ENCODE results near the gene FGFR3. TPM values are rescaled to one million over a fixed set of nuclear protein-coding genes. Genes with fewer than 3 reads are reported as not detected.

Gene FGFR3
- total RNA-seq, result 0.79 and 0.81 TPM in 2 replicates

DNA sequence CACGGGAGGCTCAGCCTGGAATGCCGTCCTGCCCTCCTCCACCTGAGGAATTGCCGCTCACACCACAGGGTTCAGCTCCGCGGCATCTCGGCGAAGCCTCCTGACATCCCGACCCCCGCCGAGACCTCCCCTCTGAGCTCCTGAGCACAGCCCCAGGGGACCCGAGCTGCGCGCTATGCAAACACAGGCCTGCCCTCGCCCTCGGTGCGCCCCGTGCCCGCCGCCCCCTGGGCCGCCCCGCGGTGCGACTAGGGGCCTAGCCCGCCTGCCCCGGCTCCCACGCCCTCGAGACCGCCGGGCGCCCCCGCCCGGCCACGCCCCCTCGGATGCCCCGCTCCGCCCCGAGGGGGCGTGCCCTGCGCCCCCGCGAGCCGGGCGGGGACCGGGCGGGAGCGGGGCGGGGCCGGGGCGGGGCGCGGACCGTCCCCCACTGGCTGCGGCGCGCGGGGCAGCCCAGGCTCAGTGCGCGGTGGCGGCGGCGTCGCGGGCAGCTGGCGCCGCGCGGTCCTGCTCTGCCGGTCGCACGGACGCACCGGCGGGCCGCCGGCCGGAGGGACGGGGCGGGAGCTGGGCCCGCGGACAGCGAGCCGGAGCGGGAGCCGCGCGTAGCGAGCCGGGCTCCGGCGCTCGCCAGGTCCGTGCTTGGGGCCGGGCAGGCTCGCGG is at the start of gene FGFR3:
Gene FGFR3, plus strand, starts transcription at position 462 of the 664 bp plus-strand sequence. CDS start 642 bp downstream, outside the sequence.
- no peak for DNase-seq (ENCODE audit: low read depth, low spot score)

DNA sequence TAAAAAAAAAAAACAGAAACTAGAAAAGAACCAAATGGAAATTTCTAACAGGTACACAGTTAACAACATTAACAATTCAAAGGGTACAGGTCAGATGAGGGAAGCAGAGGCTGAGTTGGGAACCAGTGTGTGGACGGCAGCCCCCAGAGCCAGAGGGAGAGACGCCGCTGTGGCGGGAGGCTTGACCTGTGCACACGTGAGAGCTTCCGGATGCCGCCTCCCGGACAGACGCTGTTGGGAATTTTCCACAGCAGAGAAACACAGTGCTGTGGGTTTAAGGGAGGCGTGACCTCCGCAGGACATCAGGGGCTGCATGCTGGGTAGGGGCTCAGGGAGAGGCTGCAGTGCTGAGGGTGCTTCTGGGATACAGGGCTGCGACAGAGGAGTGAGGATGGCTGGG is 49.5 kb upstream of the FGFR3 start:
- DNase-seq (ENCODE audit: low read depth, low spot score), result no peak

DNA sequence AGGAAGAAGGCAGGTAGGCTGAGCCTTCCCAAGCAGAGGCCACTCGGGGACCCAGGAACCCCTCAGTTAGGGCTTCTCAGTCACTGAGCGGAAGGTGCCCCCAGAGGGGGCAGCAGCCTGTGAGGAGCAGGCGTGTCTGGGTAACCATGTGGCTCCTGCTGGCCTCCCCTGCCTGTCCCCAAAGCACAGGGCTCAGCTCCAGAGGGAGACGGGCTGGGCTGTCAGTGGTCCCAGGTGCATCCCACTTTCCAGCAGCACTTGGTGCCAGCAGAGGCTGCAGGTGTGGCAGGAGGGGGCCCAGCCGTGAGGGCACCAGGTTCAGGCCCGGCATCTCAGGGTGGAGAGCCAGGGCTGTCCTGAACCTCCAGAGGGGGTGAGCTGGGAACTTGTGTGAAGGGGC is 49.1 kb upstream of the FGFR3 start:
- no peak for DNase-seq (ENCODE audit: low read depth, low spot score)

DNA sequence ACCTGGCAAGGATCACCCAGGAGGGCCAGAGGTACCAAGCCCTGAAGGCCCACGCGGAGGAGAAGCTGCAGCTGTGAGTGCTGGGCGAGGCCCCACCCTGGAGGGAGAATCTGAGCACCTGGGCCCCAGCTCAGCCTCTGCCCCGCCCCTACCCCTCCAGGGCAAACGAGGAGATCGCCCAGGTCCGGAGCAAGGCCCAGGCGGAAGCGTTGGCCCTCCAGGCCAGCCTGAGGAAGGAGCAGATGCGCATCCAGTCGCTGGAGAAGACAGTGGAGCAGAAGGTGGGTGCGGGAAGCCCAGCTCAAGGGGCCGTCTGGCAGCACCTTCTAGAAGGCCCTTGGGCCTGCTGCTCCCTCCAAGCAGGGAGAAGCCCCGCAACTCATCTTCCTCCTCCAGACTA is 48.5 kb upstream of the FGFR3 start:
- no peak for DNase-seq (ENCODE audit: low read depth, low spot score)

DNA sequence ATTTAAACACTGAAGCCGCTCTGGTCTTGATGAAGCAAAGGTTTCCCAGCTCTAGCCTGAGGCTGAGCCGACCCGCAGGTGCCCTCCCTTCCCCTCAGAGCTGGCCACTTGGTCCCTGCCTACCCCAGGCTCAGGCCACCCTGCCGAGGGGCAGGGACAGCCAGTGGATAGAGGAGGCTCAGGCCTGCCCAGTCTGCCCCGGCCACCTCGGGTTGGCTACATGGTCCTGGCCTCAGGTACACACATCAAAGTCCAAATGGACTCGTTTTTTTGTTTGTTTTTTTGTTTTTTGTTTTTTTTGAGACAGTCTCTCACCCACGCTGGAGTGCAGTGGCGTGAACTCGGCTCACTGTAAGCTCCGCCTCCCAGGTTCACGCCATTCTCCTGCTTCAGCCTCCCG is 47.9 kb upstream of the FGFR3 start:
- DNase-seq (ENCODE audit: low read depth, low spot score), result no peak

DNA sequence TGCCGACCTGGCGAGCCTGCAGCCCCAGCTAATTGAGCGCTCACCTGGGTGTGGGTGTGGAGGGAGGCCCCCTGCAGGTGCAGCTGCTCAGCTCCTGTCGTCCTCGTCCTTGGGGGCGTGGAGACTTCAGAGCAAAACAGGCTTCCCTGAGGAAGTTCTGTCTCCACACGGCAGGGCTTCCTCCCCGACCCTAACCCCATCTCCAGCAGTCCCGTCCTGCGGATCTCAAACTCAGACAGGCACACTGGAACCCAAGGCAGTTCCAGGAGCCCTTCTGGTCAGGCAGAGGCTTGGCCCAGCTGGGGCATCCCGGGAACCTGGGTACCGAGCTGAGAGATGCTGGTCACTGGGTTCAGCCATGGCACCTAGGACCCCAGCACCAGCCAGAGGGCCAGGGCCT is 47.4 kb upstream of the FGFR3 start:
- DNase-seq (ENCODE audit: low read depth, low spot score), result no peak

DNA sequence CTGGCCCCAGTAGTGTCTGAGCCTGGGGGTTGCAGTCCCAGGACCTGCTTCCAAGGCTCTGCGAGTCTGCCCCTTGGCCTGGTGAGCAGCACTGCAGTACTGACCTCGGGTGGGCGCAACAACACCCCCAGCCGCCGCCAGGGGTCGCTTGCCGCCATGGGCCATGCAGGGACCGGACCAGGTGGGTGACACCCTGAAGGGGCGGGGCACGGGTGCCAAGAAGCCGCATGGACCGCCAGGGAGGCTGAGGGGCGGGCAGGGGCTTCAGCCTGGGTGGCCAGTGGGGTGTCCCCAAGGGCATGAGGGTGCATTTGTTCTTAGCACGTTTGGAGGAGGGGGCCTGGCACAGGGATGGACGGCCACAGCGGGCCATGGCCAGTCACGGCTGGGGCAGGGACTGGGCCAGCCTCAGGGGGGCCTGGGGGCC is 46.8 kb upstream of the FGFR3 start:
- peak; percentile 24 for DNase-seq (ENCODE audit: low read depth, low spot score)

DNA sequence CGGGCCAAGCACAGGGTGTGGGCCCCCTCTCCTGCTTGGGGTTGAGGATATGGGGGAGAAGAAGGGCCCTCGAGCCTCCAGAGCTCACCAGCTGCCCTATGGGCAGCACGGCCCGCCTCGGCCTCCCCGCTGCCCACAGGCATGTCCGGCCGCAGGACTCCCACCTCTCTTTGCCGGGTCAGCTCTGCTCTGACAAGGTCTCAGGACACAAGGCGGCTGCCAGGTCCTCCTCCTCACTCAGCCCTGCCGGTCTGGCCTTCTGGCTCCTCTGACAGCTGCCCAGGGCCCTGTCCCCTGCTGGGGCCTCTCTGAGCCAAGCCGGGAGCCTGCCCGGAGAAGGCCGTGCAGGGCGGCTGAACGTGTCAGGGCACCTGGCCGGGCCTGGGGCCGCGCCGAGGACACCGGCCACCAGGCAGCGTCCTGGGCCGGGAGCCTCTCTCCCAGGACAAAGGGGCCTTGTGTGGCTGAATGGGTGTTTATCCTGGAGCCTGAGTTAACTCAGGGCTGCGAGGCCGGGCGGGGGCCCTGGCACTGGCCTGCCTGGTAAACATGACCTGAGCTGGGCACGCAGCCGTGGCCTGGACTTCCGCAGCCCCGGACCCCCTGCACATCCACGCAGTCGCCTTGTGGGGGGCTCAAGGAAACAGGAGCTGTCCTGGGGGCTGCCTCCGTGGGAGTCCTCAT is 46.0 kb upstream of the FGFR3 start:
- no peak for DNase-seq (ENCODE audit: low read depth, low spot score)

DNA sequence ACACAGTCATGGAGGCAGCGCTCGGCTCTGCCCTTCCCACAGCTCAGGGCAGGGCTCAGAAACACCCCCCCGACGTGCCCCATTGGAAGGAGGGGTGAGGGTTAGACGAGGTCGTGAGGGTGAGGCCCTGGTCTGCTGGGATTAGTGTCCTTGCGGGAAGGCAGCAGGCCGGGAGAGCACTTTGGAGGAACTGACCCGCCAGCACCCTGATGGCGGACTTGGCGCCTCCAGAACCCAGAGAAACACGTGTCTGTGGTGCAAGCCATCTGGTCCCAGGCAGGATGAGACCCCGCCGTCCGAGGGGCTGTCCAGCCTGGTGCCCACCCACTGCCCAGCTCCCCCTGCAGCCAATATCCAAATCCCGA is 45.5 kb upstream of the FGFR3 start:
- no peak for DNase-seq (ENCODE audit: low read depth, low spot score)

DNA sequence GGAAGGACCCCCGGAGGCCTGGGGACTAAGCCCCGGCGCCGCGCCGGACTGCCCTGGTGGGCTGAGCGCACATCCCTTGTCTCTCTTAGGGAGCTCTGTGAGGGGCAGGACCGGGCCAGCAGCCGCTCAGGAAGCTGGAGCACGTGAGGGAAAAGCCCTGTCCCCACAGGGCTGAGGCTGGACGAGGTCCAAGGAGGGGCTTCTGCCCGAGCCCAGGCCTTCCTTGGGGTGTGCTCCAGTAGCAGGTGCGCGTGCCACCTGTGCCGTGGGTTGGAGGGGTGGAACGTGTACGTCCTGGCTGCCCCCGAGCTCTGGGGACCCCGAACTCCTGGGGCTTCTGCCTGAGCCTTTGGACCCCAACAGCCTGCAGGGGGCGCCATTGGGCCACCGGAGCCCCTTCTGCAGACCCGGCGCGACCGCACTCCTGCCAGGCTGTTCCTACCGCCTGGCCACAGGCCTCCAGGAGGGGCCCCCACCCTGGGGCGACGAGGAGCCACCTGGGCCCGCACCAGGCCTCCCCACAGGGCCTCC is 44.6 kb upstream of the FGFR3 start:
- no peak for DNase-seq (ENCODE audit: low read depth, low spot score)

DNA sequence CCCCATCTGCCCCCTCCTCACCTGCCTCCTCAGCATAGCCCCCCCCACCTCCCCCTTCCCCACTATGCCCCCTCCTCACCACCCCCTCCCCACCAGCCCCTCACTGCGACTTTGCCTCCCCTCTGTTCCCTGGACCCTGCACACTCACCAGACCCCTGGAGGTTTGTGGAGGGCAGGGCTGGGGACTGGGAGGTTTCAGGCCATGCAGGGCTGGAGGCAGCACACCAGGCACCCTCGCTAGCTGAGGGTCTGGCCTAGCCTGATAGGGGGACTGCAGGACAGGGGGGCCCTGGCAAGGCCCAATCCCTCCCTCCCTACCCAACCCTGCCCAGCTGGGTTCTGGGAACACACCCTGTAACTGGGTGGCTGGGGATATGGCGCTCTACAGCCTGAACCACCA is 43.7 kb upstream of the FGFR3 start:
- DNase-seq (ENCODE audit: low read depth, low spot score), result no peak

DNA sequence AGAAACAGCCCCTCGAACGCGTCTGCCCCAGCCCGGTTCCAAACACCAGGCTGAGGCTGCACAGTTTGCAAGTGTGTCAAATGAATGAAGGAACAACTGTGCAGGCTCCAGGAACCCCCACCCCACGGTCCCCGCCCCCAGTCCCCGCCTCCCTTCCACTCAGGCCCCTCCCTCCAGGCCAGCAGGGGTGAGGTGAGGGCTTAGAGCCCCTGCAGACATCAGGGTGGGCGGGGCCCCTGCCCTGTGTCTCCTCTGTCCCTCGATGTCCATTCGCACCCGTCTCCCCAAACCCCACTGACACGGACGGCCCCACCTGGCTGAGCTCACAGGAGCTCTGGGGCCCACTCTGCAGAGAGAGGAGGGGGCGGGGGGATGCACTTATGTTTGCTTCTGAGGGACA is 43.3 kb upstream of the FGFR3 start:
- no peak for DNase-seq (ENCODE audit: low read depth, low spot score)

DNA sequence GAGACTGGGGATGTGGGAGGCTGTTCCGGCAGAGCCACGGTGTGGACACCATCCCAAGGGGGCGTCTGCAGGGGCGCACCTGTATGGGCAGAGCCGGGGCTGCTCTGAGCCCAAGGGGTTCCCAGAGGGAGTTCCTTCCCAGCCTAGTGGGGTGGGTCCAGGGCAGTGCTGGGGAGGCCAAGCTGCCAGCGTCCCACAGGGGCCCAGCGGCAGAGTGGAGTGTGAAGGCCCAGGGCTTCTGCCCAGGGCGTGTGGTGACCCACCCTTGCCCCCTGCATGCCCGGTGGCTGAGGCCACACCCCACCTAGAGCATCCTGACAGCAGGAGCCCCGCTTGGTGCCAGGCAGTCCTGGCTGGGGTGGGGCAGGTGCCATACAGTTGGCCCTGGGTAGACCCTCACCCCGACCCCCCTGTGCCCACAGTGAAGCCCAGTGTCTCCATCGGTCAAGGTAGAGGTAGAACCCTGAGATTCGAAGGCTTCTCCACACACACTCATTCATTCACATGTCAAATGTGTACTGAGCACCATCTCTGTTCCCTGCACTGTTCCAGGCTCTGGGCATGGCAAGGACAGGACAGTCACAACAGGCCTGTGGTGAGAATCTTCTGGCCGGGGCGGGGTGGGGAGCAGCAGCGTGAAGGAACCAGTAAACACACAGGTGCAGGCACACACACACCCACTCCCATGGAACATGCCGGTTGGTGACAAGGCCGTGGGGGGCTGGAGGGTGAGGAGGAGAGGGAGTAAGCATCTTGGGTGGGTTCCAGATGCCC is 42.5 kb upstream of the FGFR3 start:
- DNase-seq (ENCODE audit: low read depth, low spot score), result no peak

DNA sequence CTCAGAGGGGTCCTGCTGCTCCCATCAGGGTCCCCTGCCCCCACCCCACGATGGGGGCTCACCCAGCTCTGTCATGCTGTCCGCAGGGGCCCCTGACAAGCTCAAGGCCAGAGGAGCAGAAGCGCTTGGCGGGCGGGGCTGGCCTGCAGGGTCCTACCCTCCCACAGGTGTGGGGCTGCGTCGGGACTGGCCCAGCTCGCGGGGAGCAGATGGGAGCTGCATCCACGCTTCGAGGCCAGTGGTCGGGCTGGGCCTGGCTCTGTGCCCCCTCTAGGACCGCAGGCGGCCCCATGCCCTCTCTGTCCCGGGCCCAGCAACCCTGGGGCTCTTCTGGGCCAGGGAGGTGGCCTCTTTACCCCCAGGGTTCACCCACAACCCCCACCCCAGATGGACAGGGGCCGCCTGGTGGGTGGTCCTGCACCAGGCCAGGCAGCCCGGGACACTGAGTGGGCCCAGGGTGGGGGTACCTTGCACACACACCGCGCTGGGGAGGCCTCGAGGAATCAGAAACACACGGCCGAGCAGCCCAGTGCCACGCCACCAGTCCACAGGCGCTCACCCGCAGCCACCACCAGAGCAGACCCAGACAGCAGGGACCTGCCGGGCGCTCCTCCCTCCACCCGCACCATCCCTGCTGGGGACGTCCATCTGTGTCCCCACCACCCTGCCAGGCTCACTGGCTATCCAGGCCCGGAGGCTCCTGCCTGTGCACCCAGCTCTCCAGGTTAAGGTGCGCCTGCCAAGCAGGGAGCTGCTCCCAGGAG is 41.8 kb upstream of the FGFR3 start:
- no peak for DNase-seq (ENCODE audit: low read depth, low spot score)

DNA sequence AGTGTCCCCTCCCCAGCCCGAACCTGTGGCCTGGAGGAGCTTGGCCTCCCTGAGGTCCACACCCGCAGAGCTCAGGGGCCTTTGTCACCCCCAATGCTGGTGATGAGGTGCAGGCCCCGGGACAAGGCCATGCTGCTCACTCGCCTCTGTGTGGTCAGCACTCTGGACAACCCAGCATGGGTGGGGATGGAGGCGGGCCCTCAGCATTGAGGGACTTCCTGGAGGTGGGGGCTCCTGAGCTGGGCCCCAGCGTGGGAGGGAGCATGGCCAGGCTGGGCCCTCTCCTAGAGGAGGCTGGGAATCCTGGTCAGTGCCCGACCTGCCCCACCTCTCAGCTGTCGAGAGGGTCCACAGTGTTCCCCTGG is 41.2 kb upstream of the FGFR3 start:
- no peak for DNase-seq (ENCODE audit: low read depth, low spot score)

DNA sequence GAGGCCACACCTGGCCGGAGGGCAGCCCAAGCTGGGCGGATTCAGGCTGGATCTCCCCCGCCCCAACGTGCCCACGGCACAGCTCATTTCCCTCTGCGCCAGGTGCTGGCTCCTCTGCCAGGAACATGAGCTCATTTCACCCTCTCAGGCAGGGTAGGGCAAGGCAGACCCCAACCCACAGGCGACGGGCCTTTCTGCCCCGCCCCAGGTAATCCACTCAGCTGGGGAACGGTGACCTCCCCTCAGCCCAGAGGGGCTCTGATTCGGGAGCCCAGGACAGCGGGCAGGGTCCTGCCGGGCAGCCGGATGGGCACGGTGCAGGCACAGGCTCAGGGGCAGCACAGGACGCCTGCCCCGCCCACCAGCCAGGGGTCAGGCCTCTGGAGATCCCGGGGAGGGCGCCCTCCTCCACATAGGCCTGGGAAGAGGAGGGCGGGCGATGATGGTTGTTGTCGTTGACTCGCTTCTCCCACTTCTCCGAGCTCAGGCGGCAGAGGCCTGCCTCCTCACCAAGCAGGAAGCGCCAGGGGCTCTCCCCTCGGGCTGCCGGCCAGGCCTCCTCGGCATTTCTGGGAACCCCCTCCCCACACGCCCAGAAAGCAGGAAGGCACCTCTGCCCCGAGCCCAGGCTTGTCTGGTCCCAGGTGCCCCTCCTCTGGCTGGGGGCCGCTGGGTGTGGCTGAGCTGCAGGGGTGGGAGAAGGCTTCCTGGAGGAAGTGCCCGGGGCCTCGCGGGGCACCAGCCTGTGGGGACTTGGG is 40.6 kb upstream of the FGFR3 start:
- DNase-seq (ENCODE audit: low read depth, low spot score), result no peak

DNA sequence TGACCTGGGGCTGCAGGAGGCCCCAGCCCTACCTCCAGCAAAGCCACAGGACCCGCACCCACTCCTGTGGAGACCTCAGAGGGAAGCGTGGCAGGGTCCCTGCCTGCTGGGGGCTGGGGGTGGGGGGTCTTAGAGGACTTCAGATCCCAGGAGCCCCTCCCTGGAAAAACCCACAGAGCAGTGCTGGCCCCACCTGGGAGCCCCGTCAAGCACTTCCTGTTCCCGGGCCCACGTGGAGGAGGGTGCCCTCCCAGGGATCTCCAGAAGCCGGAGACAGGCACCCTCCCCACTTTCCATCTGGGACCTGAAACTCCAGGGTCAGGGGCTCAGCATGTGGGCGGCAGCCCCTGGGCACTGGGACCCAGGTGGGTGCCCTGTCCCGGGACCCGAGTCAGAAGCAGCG is 39.8 kb upstream of the FGFR3 start:
- no peak for DNase-seq (ENCODE audit: low read depth, low spot score)

DNA sequence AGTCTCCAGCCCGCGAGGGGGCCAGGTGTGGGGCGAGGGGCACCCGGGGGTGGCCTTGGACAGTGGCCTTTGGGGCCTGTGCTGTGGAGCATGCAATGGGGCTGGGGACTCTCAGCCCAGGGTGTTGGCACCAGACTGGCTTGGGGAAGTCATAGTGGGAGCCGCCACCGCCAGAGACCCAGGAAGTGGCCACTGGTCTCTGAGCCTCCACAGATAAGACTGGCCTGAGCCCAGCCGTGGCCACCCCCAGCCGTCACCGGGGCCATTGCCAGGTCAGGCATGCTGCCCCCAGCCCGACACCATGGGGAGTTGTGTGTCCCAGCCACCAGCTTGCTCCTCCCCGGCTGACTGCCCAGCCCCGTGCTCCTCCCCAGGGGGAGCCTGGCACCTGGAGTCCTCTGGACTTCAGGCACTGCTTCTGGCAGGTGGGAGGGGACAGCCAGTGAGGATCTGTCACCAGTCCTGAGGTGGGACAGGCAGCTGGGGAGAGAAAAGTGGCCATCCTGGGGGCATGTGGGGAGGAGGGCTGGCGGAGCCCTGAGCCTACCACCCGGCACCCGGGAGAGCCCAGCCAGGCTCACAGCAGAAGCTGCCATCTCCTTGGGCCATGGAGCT is 39.3 kb upstream of the FGFR3 start:
- no peak for DNase-seq (ENCODE audit: low read depth, low spot score)

DNA sequence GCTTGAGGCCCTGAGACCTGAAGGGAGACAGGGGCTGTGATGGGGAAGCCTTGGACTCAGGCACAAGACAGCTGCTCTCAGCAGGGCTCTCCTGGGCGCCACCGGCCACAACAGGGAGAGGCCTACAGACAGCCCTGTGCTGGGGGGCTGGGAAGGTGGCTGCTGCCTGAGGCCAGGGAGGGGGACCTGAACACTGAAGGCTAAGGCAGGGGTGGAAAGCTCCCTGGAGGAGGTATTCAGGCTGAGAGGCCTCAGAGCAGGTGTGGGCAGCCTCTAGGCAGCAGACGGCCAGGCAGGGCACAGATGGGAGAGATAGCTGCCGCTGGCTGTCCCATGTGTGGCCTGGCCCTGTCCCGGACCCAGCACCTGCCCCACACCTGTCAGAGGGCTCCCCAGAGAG is 38.8 kb upstream of the FGFR3 start:
- DNase-seq (ENCODE audit: low read depth, low spot score), result no peak

DNA sequence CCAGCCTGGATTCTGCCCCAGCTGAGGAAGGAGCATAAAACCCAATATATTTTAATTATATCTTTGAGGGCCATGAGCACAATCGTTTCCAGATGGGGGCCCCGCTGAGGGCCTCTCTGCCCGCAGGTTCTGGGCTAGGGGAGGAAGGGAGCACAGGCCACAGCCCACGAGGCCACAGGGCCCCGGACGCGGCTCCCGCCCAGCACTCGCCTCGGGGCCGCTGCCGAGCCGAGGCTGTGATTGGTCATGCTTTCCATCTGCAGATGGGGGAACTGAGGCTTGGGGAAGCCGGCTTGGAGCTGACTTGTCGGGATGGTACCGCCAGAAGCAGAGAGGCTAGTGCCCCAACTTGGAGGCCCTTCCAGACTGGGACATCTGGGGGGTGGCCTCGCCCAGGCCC is 37.8 kb upstream of the FGFR3 start:
- DNase-seq (ENCODE audit: low read depth, low spot score), result no peak

DNA sequence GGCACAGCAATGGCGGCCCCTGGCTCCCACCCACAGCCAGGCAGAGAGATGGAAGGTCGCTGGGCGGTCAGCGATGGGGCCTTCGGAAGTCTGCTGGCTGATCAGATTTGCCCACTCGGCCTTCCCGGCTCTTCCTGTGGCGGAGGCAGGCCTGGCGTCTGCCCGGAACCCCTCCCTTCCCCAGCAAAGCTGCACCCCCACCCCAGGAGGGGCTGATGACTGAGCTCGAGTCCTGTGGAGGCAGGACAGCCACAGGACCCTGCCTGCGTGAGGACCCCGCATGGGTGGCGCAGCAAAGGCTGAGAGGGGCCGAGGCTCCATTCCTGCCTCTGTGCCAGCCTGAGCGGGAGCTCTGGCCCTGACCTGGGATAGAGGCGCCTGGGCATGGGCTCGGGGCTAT is 37.0 kb upstream of the FGFR3 start:
- no peak for DNase-seq (ENCODE audit: low read depth, low spot score)

Measured in pulmonary artery endothelial cell (primary cell).